CD14-positive monocyte (primary cell): ENCODE data around the gene LAMA3. TPM values are rescaled to one million over a fixed set of nuclear protein-coding genes. Genes with fewer than 3 reads are reported as not detected.

ENCODE experiments used
- DNase-seq, 3 donors: peaks; one replicate each; pipeline ENCODE4 v3.0.0-alpha.2; 2011 to 2022
- H2AFZ ChIP-seq: 2 replicates; pipeline ENCODE4 v1.6.0; 2012; ENCODE audit warnings: mild to moderate bottlenecking, low read depth, low read length, inconsistent platforms; ENCODE audit not compliant: insufficient read depth, poor library complexity, severe bottlenecking
- H3K27ac ChIP-seq, 2 donors: 1 replicate in 1 of 2; 2 replicates in 1 of 2; pipeline ENCODE4 v1.5.1; 2012 to 2013; ENCODE audit warnings: low read length in 2 of 2, control low read depth in 1 of 2, inconsistent platforms in 1 of 2, low read depth in 1 of 2, mild to moderate bottlenecking in 1 of 2
- H3K27me3 ChIP-seq, 2 donors: one replicate each; pipeline versions ENCODE4 v1.6.0 to v1.6.1; 2011 to 2013; ENCODE audit warnings: low read length in 2 of 2; ENCODE audit not compliant: control insufficient read depth in 2 of 2, insufficient read depth in 2 of 2
- H3K36me3 ChIP-seq, 2 donors: replicated peaks in 1 of 2; 1 replicate in 1 of 2; 2 replicates in 1 of 2; pipeline versions ENCODE4 v1.5.1 to v1.6.1; 2012 to 2013; ENCODE audit warnings: low read length in 2 of 2, control low read depth in 1 of 2, inconsistent platforms in 1 of 2, mild to moderate bottlenecking in 1 of 2; ENCODE audit not compliant: insufficient read depth in 2 of 2, control insufficient read depth in 1 of 2
- H3K4me1 ChIP-seq, 2 donors: 1 replicate in 1 of 2; 2 replicates in 1 of 2; pipeline versions ENCODE4 v1.5.1 to v1.6.1; 2012 to 2013; ENCODE audit warnings: low read length in 2 of 2, control low read depth in 1 of 2, inconsistent platforms in 1 of 2, mild to moderate bottlenecking in 1 of 2, moderate library complexity in 1 of 2; ENCODE audit not compliant: insufficient read depth in 2 of 2, control insufficient read depth in 1 of 2
- H3K4me2 ChIP-seq: replicated peaks from 2 replicates; pipeline ENCODE3; 2012; ENCODE audit warnings: low read length, moderate library complexity, mild to moderate bottlenecking; ENCODE audit not compliant: poor library complexity, severe bottlenecking; ENCODE audit errors: extremely low read depth
- H3K4me3 ChIP-seq, 3 experiments: fragments of 200-600 bp in 1 of 3; sonication (generic) in 1 of 3; replicated peaks in 1 of 3; 1 replicate in 2 of 3; 2 replicates in 1 of 3; pipeline ENCODE4 v1.5.1; 2011 to 2013; ENCODE audit warnings: low read length in 3 of 3, mild to moderate bottlenecking in 3 of 3, control low read depth in 2 of 3, low read depth in 2 of 3, inconsistent platforms in 1 of 3, moderate library complexity in 1 of 3
- H3K79me2 ChIP-seq: 2 replicates; pipeline ENCODE4 v1.6.0; 2012; ENCODE audit warnings: mild to moderate bottlenecking, control low read depth, inconsistent platforms, low read length, moderate library complexity; ENCODE audit not compliant: insufficient read depth
- H3K9ac ChIP-seq: 2 replicates; pipeline ENCODE4 v1.6.0; 2017; ENCODE audit warnings: low read length, mild to moderate bottlenecking; ENCODE audit not compliant: insufficient read depth, poor library complexity, severe bottlenecking
- H3K9me3 ChIP-seq, 2 donors: replicated peaks in 1 of 2; 1 replicate in 1 of 2; 2 replicates in 1 of 2; pipeline versions ENCODE4 v1.5.1 to v1.6.1; 2012 to 2013; ENCODE audit warnings: low read length in 2 of 2, control low read depth in 1 of 2; ENCODE audit not compliant: control insufficient read depth in 1 of 2, insufficient read depth in 1 of 2
- H4K20me1 ChIP-seq: 2 replicates; pipeline ENCODE4 v1.6.0; 2012; ENCODE audit warnings: mild to moderate bottlenecking, low read length, control low read depth, moderate library complexity; ENCODE audit not compliant: insufficient read depth
- H3K27ac Mint-ChIP-seq, 7 donors: one replicate each; pipeline ENCODE4 v1.8.0; 2020; ENCODE audit warnings: mild to moderate bottlenecking in 7 of 7, mixed read lengths in 7 of 7, moderate library complexity in 6 of 7, inconsistent platforms in 2 of 7
- H3K27me3 Mint-ChIP-seq, 3 donors: one replicate each; pipeline ENCODE4 v1.8.0; 2021 to 2022; ENCODE audit warnings: low read depth in 3 of 3, mild to moderate bottlenecking in 3 of 3, mixed read lengths in 3 of 3, moderate library complexity in 3 of 3, inconsistent platforms in 1 of 3
- H3K36me3 Mint-ChIP-seq, 2 donors: one replicate each; pipeline ENCODE4 v1.8.0; 2020; ENCODE audit warnings: mixed read lengths in 2 of 2, inconsistent platforms in 1 of 2, mild to moderate bottlenecking in 1 of 2
- H3K4me1 Mint-ChIP-seq: one replicate; pipeline ENCODE4 v1.8.0; 2020; ENCODE audit warnings: mild to moderate bottlenecking, mixed read lengths
- H3K4me3 Mint-ChIP-seq, 2 donors: one replicate each; pipeline ENCODE4 v1.8.0; 2020; ENCODE audit warnings: mild to moderate bottlenecking in 2 of 2, mixed read lengths in 2 of 2, moderate library complexity in 1 of 2
- H3K9me3 Mint-ChIP-seq, 7 donors: one replicate each; pipeline ENCODE4 v1.8.0; 2020 to 2022; ENCODE audit warnings: mixed read lengths in 7 of 7, mild to moderate bottlenecking in 6 of 7, moderate library complexity in 6 of 7, inconsistent platforms in 2 of 7
- WGBS: methylation state at CpG from one replicate; pipeline ENCODE4 v1.1.5; 2013; ENCODE audit warnings: missing lambda C conversion rate; ENCODE audit not compliant: insufficient coverage; 5-methylcytosine and 5-hydroxymethylcytosine counted together
- intact Hi-C, 2 donors: fragments of 100-400 bp; cut with micrococcal nuclease; formaldehyde crosslinking; loops; one replicate each; pipeline versions ENCODE4 v1.15.0 to v1.15.1; 2023
- polyA plus RNA-seq, 3 donors: library from polyadenylated mRNA; depleted of rRNA in 1 of 3; unstranded in 2 of 3; stranded (reverse) in 1 of 3; fragments of 300-500 nt in 2 of 3; fragments of >200 nt in 1 of 3; fragmentation: Illumina TruSeq in 2 of 3; gene quantifications; 1 replicate in 2 of 3; 2 replicates in 1 of 3; pipeline ENCODE4 v1.2.3, GENCODE V29; 2012 to 2021
- TF ChIP-seq, protein P1 (sequence below): fragments of 200-600 bp; IDR thresholded peaks from one replicate; pipeline ENCODE4 v1.8.0; 2022; ENCODE audit warnings: antibody characterized with exemption, mild to moderate bottlenecking

The LAMA3 gene
- polyA plus RNA-seq, 3 donors: not detected

DNA sequence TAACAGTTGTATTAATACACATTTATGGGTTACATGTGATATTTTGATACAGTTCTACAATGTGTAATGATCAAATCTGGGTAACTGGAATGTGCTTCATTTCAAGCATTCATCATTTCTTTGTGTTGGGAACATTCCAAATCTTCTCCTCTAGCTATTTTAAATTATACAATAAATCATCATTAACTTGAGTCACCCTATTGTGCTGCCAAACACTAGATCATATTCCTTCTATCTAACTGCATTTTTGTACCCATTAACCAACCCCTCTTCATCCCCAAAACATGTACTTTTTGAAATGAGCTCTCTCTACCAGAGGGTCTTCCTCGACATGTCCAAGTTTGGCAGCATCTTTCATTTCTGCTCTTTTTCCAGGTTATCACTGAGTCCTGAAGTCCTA lies 244.2 kb downstream of the LAMA3 start:
- 100% methylated on average over 1 of the region's 1 CpG for WGBS

DNA sequence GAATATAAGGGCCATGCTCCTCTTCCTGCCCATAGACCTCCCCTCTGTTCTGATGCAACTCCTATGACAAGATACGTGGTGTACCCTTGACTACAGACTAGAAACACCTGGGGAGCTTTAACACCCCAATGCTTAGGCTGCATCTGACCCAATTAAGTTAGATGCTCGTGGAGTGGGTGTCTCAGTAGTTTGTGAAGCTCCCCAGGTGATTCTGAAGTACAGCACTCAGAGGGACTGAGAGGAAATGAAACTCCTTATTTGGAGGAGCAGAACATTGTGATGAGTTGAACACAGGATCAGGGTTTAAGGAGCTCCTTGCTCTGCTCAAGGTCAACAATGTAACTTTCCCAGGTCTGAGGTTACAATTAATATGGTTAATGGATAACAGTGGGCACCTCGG lies 245.0 kb downstream of the LAMA3 start:
- Mint-ChIP-seq H3K27me3 (peaks cover 1 to 4% (median 4%) of the 10 kb centered on the region in 3 donors), H3K4me3 (no peak overlapping the region), H3K4me1 (peaks cover 4% of the 10 kb centered on the region), H3K9me3 (no peaks in the 10 kb centered on the region), H3K27ac (no peak overlapping the region), H3K36me3 (no peaks in the 10 kb centered on the region)
- no peaks in the 10 kb centered on the region for H3K27me3 ChIP-seq
- no peaks in the 10 kb centered on the region for H3K4me1 ChIP-seq
- H3K36me3 ChIP-seq: no peaks in the 10 kb centered on the region
- H3K27ac ChIP-seq: no peak overlapping the region
- intact Hi-C loops: no loop called here
- no peaks in the 10 kb centered on the region for H3K79me2 ChIP-seq
- H3K9ac ChIP-seq: no peak overlapping the region
- H2AFZ ChIP-seq: no peak overlapping the region
- whole genome bisulfite sequencing: 86% methylated on average over 1 of the region's 3 CpGs
- TF ChIP-seq, protein P1, sequence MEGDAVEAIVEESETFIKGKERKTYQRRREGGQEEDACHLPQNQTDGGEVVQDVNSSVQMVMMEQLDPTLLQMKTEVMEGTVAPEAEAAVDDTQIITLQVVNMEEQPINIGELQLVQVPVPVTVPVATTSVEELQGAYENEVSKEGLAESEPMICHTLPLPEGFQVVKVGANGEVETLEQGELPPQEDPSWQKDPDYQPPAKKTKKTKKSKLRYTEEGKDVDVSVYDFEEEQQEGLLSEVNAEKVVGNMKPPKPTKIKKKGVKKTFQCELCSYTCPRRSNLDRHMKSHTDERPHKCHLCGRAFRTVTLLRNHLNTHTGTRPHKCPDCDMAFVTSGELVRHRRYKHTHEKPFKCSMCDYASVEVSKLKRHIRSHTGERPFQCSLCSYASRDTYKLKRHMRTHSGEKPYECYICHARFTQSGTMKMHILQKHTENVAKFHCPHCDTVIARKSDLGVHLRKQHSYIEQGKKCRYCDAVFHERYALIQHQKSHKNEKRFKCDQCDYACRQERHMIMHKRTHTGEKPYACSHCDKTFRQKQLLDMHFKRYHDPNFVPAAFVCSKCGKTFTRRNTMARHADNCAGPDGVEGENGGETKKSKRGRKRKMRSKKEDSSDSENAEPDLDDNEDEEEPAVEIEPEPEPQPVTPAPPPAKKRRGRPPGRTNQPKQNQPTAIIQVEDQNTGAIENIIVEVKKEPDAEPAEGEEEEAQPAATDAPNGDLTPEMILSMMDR: no peak
- H3K4me3 ChIP-seq: no peak overlapping the region
- DNase-seq: no peak
- H3K4me2 ChIP-seq: no peak overlapping the region
- no peaks in the 10 kb centered on the region for H3K9me3 ChIP-seq
- H4K20me1 ChIP-seq: no peaks in the 10 kb centered on the region

More for the DNA sequence above, 244.2 kb downstream of the LAMA3 start:
- TF ChIP-seq, protein P1: no peak
- H2AFZ ChIP-seq: no peak overlapping the region
- H4K20me1 ChIP-seq: no peaks in the 10 kb centered on the region
- no peaks in the 10 kb centered on the region for H3K4me1 ChIP-seq
- Mint-ChIP-seq H3K9me3 (no peaks in the 10 kb centered on the region), H3K27me3 (peaks cover 1 to 2% (median 1%) of the 10 kb centered on the region in 3 donors), H3K4me3 (no peak overlapping the region), H3K4me1 (peaks cover 4% of the 10 kb centered on the region), H3K36me3 (no peaks in the 10 kb centered on the region), H3K27ac (no peak overlapping the region)
- no peak for DNase-seq
- H3K27me3 ChIP-seq: no peaks in the 10 kb centered on the region
- H3K27ac ChIP-seq: no peak overlapping the region
- no peak overlapping the region for H3K4me2 ChIP-seq
- H3K79me2 ChIP-seq: no peaks in the 10 kb centered on the region
- no peaks in the 10 kb centered on the region for H3K36me3 ChIP-seq
- no peak overlapping the region for H3K4me3 ChIP-seq
- no peak overlapping the region for H3K9ac ChIP-seq
- intact Hi-C loops: no loop called here
- no peaks in the 10 kb centered on the region for H3K9me3 ChIP-seq
